Hematopoietic multipotent progenitor cell treated with erythropoietin and hydrocortisone succinate and interleukin-3 and kit ligand, for 17 days (in vitro differentiated cells): ENCODE data around the gene SKI.
"Not testable (repeated sequence)": the region's sequence is repeated elsewhere in the genome, so short reads cannot be mapped to it uniquely, and the experiment has no call there.

Source experiments
- DNase-seq: peaks from one replicate; pipeline ENCODE4 v3.0.0-alpha.2; 2015; ENCODE audit warnings: low spot score

SKI gene

GRCh38 chr1:2259668-2260402 lies 31.7 kb downstream of the SKI start:
- no peak for DNase-seq

GRCh38 chr1:2260470-2260869 lies 32.4 kb downstream of the SKI start:
- DNase-seq, result not testable (repeated sequence)

DNA sequence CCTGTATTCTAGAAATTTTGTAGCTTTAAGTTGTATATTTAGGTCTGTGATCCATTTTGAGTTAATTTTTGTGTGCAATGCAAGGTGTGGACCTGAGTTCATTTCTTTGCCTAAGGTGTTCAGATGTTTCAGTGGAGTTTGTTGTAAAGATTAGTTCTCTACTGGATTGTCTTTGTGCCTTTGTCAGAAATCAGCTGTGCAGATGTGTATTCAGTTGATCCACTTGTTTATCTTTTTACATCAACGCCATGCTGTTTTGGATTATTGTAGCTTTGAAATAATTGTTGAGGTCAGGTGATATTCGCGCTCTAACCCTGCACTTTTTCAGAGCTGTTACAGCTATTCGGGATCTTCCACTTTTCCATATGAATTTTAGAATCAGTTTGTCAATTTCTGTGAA lies 32.8 kb downstream of the SKI start:
- DNase-seq, result no peak

GRCh38 chr1:2261476-2262395 lies 33.6 kb downstream of the SKI start:
- not testable (repeated sequence) for DNase-seq

DNA sequence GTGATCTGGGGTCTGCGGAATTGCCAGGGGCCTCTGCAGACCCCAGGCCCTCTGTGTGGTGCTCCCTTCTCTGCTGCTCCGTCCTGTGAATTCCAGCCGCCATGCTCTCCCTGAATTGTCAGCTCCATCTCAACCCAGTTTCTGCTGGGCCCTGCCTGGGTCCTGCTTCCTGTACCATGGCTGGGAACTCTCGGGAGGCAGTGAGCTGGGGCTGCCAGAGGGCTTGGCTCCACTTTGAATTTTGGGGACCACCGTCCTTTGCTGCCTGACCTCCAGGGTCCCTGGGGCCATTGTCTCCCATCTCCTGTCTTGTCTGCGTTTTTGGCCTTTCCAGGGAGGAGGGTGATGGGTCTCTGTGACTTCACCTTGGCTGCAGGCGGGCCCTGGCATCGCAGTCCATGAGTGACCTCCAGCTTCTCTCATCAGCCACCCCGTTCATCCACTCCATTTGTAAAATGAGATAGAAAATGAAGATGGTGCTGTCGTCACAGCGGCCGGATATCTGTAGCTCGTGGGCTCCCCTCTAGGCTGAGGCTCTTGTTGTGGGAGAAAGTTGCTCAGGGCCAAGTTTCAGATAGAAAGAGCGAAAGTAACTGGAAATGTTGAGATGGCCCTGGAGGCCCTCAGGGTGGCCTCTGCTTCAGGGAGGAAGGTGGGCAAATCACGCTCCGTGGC lies 38.3 kb downstream of the SKI start:
- DNase-seq, result no peak

- no peak for DNase-seq
Observed at GRCh38 chr1:2267051-2267830, 39.1 kb downstream of the SKI start.

- DNase-seq, result no peak
Observed at GRCh38 chr1:2267862-2268261, 39.7 kb downstream of the SKI start.

DNA sequence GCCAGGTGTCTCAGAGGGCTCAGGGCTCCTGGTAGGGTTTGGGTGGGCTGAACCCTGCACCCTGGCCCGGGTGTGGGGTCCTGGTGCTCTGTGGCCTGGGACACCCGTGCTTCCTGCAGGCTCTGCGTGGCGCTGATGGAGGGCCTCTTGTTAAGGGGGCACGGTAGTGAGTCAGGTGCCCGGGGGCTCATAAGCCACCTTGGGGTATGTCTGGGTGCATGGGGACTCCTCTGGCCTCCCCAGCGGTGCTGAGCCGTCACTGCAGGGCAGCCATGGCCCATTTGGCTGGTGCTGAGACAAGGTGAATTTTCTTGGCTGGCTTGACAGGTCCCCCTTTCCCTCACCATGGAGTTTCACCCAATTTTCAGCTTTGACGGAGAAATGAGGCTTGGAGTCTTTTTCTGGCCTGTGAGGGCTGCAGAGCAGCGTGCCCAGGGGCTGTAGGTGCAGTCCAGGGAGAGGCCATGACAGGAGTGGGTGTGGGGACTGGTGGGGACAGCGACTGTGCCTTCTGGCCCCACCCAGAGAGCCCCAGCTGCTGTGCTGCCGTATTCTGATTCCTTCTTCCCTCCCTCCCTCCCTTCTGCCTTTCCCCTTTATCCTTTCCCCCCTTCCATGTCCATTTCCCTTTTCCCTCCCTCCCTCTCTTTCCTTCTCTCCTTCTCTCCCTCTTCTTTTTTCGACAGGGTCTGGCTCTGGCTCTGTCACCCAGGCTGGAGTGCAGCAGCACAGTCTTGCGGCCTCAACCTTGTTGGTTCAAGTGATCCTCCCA lies 40.4 kb downstream of the SKI start:
- DNase-seq, result no peak

- no peak for DNase-seq
Observed at GRCh38 chr1:2269193-2269921, 41.2 kb downstream of the SKI start.

- no peak for DNase-seq
Observed at GRCh38 chr1:2269922-2270259, 41.8 kb downstream of the SKI start.

GRCh38 chr1:2270260-2271100 lies 42.4 kb downstream of the SKI start:
- no peak for DNase-seq

GRCh38 chr1:2271211-2271721 lies 43.1 kb downstream of the SKI start:
- no peak for DNase-seq

DNA sequence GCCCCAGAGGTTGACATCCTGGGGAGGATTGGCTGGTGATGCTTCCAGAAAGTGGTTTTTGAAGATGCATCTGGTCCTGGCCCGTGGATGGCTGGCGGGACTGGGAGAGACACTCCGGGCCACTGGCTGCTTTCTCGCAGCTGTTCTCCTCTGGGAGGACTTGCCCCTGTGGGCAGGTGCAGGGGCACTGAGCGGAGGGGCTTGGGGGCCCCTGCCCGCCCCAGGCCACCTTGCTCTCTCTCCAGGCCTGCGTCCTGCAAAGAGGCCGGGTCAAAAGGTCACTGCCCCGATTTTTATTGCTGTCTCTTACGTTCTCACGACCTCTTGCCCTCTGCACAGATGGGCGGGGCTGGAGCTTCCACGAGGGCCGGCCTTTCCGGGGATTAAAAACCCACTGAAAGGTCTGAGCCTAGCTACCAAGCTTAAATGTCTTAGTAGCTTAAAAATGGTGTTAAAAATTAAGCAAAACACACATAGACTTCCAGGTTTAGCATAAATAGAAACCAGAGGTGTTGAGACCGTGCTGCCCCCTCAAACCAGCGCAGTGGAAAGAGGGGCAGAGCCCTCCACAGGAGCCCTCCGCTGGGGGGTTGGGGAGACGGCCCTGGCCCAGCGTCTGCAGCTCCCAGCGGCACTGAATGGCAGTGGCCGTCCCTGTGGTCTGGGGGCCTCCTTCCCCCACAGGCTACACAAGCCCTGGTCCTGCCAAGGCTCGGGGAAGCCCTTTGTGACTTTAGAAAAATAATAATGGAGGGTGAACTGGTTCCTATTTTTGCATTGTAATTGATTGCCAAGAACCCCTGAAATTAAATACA lies 43.9 kb downstream of the SKI start:
- DNase-seq, result no peak

DNA sequence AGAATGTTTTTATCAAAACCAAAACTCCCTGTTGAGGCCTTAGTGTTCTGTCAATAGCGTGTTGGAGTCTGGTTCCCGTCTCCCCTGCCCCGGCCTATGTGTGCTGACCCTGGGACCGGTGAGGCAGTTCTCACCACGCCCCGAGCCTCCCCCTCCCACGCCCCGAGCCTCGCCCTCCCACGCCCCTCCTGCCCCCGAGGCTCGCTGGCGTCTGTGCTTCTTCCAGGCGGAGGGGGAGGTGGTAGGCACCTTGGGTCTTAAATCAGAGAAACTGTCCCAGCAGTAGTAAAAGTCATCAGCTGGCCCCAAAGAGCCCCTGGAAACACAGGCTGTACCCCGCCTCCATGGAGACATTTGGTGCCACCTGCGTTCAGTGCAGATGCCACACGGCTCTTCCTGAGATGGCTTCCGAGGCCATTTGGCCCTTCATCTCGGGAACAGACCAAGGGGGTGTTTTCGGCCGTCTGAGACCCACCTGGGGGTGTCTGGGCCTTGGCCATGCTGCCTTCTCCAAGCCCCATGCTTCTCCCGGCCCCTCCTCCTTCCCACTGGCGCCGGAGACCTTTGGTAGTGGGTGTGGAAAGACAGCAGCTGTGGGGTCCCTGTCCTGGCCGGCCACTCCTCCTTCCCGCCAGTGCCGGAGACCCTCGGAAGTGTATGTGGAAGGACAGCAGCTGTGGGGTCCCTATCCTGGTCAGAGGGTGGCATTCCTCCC lies 44.7 kb downstream of the SKI start:
- DNase-seq, result no peak

DNA sequence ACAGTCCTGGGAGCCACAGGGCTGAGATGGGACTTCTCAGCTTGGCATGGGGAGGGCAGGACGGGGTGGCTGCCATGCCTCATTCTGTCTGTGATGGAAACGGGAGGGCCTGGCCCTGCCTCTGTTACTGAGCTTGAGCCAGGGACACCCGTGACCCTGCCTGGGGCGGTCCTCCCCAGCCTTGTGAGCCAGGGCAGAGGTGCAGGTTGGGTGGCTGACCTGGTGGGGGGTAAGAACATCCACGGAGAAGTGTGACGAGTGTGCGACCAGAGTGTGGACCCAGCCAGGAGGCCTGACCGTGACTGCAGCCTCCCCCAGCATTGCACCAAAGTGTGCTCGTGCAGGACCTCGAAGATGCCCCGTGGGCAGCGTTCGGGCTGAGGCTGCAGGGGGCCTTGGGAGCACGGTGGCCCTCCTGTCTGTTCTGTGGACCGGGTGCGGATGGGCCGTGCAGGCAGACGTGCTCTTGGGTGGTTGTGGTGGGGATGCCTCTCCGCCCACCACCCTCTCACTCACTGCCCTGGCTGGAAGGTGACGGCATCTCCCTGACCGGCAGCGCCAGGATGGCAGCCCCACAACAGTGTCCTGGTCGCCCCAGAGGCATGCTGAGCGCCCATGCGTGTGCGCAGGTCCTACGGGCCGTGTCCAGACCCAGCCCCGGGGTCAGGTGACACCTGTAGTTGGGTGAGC lies 45.4 kb downstream of the SKI start:
- DNase-seq, result no peak

DNA sequence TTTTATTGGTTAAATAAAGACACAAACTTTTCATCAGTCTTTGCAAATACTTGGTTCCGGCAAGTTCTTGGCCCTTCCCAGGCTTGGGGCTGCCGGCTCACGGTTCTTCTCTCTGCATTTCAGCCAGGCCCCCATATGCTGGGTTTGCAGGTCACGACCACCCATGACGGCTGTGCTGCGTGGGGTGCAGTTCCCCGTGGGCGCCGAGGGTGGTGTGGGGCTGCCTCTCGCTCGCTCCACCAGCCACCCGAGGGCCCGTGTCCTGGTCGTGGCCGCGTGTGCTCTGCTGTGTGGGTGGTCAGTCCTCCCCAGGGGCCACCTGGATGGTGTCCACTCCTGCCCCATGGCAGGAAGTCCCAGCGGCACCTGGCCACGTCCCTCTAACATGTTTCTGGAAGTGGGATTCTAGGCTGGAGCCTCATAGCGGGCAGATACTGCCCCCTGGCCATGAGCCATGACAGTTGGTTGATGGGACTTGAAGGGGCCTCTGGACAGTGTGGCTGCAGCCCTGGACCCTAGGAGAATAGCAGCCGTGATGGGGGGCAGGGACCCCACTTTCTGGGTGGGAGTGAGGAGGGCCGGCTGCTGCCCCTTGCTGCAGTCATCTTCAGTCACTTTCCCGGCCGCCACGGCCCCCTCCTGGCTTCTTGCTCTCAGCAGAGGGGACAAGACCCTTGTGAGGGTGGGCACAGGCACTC lies 46.3 kb downstream of the SKI start:
- DNase-seq, result no peak
